Measurements from ENCODE around the gene OR52K2.

The OR52K2 gene

GRCh38 chr11:4491878-4492606 lies 42.9 kb downstream of the OR52K2 start:
- TF ChIP-seq RARB (CRISPR knock-in tag; IDR thresholded peaks at IDR 0.05) (no peak), ZNF8 (CRISPR knock-in tag; IDR thresholded peaks at IDR 0.05) (no peak), ARNTL (CRISPR knock-in tag; IDR thresholded peaks at IDR 0.05; ENCODE audit: borderline replicate concordance, low read depth) (no peak), ZFP3 (CRISPR knock-in tag; IDR thresholded peaks at IDR 0.05) (no peak), CSDC2 (CRISPR knock-in tag; IDR thresholded peaks at IDR 0.05) (no peak), TOX (CRISPR knock-in tag; IDR thresholded peaks at IDR 0.05; ENCODE audit: borderline replicate concordance) (no peak), PPARA (CRISPR knock-in tag; IDR thresholded peaks at IDR 0.05; ENCODE audit: borderline replicate concordance) (no peak), ISL1 (CRISPR knock-in tag; IDR thresholded peaks at IDR 0.05) (no peak), ZC3H10 (CRISPR knock-in tag; IDR thresholded peaks at IDR 0.05) (no peak), OSR1 (CRISPR knock-in tag; IDR thresholded peaks at IDR 0.05) (no peak), POU6F1 (CRISPR knock-in tag; IDR thresholded peaks at IDR 0.05; ENCODE audit: borderline replicate concordance, low read depth) (no peak)
- no peak for ATAC-seq

GRCh38 chr11:4493480-4493818 lies 44.4 kb downstream of the OR52K2 start:
- TF ChIP-seq ZNF70 (CRISPR knock-in tag; IDR thresholded peaks at IDR 0.05) (no peak), GLIS3 (CRISPR knock-in tag; IDR thresholded peaks at IDR 0.05) (no peak), ISL1 (CRISPR knock-in tag; IDR thresholded peaks at IDR 0.05) (no peak)
- no peak for ATAC-seq

- TF ChIP-seq POU6F1 (CRISPR knock-in tag; IDR thresholded peaks at IDR 0.05; ENCODE audit: borderline replicate concordance, low read depth) (no peak), ZNF70 (CRISPR knock-in tag; IDR thresholded peaks at IDR 0.05) (no peak), TSHZ2 (CRISPR knock-in tag; IDR thresholded peaks at IDR 0.05) (no peak), ISL1 (CRISPR knock-in tag; IDR thresholded peaks at IDR 0.05) (no peak), OSR1 (CRISPR knock-in tag; IDR thresholded peaks at IDR 0.05) (no peak), ZNF8 (CRISPR knock-in tag; IDR thresholded peaks at IDR 0.05) (no peak), PATZ1 (CRISPR knock-in tag; IDR thresholded peaks at IDR 0.05; ENCODE audit: borderline replicate concordance) (no peak), TCF4 (CRISPR knock-in tag; IDR thresholded peaks at IDR 0.05; ENCODE audit: borderline replicate concordance) (no peak)
- ATAC-seq, result no peak
Measured at GRCh38 chr11:4495487-4495886, 46.4 kb downstream of the OR52K2 start.

- ATAC-seq, result no peak
- TF ChIP-seq SNAI2 (CRISPR knock-in tag; IDR thresholded peaks at IDR 0.05) (no peak), TCF4 (CRISPR knock-in tag; IDR thresholded peaks at IDR 0.05; ENCODE audit: borderline replicate concordance) (no peak), ZFP30 (CRISPR knock-in tag; IDR thresholded peaks at IDR 0.05) (no peak), ESRRG (CRISPR knock-in tag; IDR thresholded peaks at IDR 0.05) (no peak), ZFP3 (CRISPR knock-in tag; IDR thresholded peaks at IDR 0.05) (no peak), BACH2 (CRISPR knock-in tag; IDR thresholded peaks at IDR 0.05; ENCODE audit: borderline replicate concordance) (no peak), ISL1 (CRISPR knock-in tag; IDR thresholded peaks at IDR 0.05) (no peak), ZNF565 (CRISPR knock-in tag; conservative IDR thresholded peaks at IDR 0.05; ENCODE audit: low read depth) (no peak), CREB5 (CRISPR knock-in tag; IDR thresholded peaks at IDR 0.05; ENCODE audit: low read depth) (no peak), POU6F1 (CRISPR knock-in tag; IDR thresholded peaks at IDR 0.05; ENCODE audit: borderline replicate concordance, low read depth) (no peak), TOX (CRISPR knock-in tag; IDR thresholded peaks at IDR 0.05; ENCODE audit: borderline replicate concordance) (no peak), CSRNP3 (CRISPR knock-in tag; IDR thresholded peaks at IDR 0.05) (no peak)
Measured at GRCh38 chr11:4495986-4496385, 46.9 kb downstream of the OR52K2 start.

All from SK-N-SH treated with all-trans-retinoic acid at 6 μM for 48 hours (cell line).